Smooth muscle cell (in vitro differentiated cells): ENCODE measurements around the gene HTT-AS. TPM values are rescaled to one million over a fixed set of nuclear protein-coding genes. Genes with fewer than 3 reads are reported as not detected.

Experiments
- DNase-seq: peaks from one replicate; lab custom pipeline; 2025; ENCODE audit not compliant: unreplicated experiment; lab: John Stamatoyannopoulos, UW
- H2AFZ ChIP-seq: fragments of 200-600 bp; sonication (generic); 2 replicates; pipeline ENCODE4 v1.6.0; 2016; ENCODE audit warnings: antibody characterized with exemption, low read depth, mild to moderate bottlenecking
- H3F3A ChIP-seq: fragments of 200-600 bp; sonication (generic); 2 replicates; pipeline ENCODE4 v1.6.0; 2017; ENCODE audit warnings: antibody characterized with exemption, low read depth
- H3K27ac ChIP-seq: fragments of 200-600 bp; sonication (generic); 2 replicates; pipeline ENCODE4 v1.5.1; 2016; ENCODE audit warnings: low read depth, mild to moderate bottlenecking
- H3K27me3 ChIP-seq: fragments of 200-600 bp; sonication (generic); 2 replicates; pipeline ENCODE4 v1.6.1; 2016; ENCODE audit warnings: low read depth, mild to moderate bottlenecking
- H3K36me3 ChIP-seq: fragments of 200-600 bp; sonication (generic); 2 replicates; pipeline ENCODE4 v1.5.1; 2016; ENCODE audit warnings: low read depth
- H3K4me1 ChIP-seq: fragments of 200-600 bp; sonication (generic); 2 replicates; pipeline ENCODE4 v1.5.1; 2016; ENCODE audit warnings: low read depth
- H3K4me2 ChIP-seq: fragments of 200-600 bp; sonication (generic); 2 replicates; pipeline ENCODE4 v1.6.0; 2016; ENCODE audit warnings: mild to moderate bottlenecking
- H3K4me3 ChIP-seq: fragments of 200-600 bp; sonication (generic); 2 replicates; pipeline ENCODE4 v1.5.1; 2016; ENCODE audit warnings: mild to moderate bottlenecking
- H3K79me2 ChIP-seq: fragments of 200-600 bp; sonication (generic); 2 replicates; pipeline ENCODE4 v1.6.0; 2016; ENCODE audit warnings: low read depth, mild to moderate bottlenecking
- H3K9ac ChIP-seq: fragments of 200-600 bp; sonication (generic); 2 replicates; pipeline ENCODE4 v1.6.0; 2016; ENCODE audit warnings: low read depth
- H3K9me3 ChIP-seq: fragments of 200-600 bp; sonication (generic); replicated peaks from 2 replicates; pipeline ENCODE4 v1.5.1; 2016; ENCODE audit warnings: low read depth
- H4K20me1 ChIP-seq: fragments of 200-600 bp; sonication (generic); 2 replicates; pipeline ENCODE4 v1.6.0; 2016; ENCODE audit warnings: low read depth
- WGBS: methylation state at CpG from one replicate; pipeline ENCODE4 v1.1.7; 2016; ENCODE audit warnings: low lambda C conversion rate; 5-methylcytosine and 5-hydroxymethylcytosine counted together
- polyA plus RNA-seq: library from polyadenylated mRNA; unstranded; fragments of >200 nt; fragmentation: Nextera tagmentation; extraction: Ambion mirVana; gene quantifications from 2 replicates; pipeline ENCODE4 v1.2.1, GENCODE V29; 2016
- total RNA-seq: library from RNA; depleted of rRNA; stranded (reverse); fragments of >200 nt; gene quantifications from 2 replicates; pipeline ENCODE4 v1.2.3, GENCODE V29; 2014
- TF ChIP-seq, protein P1 (sequence below): fragments of 200-600 bp; sonication (generic); IDR thresholded peaks from 2 replicates; pipeline ENCODE4 v1.5.1; 2017; ENCODE audit warnings: borderline replicate concordance, mild to moderate bottlenecking, antibody characterized with exemption; ENCODE audit not compliant: insufficient read depth, poor library complexity, severe bottlenecking

Gene HTT-AS
- total and polyA plus RNA-seq, 2 experiments from 2014 or later, result not detected

DNA sequence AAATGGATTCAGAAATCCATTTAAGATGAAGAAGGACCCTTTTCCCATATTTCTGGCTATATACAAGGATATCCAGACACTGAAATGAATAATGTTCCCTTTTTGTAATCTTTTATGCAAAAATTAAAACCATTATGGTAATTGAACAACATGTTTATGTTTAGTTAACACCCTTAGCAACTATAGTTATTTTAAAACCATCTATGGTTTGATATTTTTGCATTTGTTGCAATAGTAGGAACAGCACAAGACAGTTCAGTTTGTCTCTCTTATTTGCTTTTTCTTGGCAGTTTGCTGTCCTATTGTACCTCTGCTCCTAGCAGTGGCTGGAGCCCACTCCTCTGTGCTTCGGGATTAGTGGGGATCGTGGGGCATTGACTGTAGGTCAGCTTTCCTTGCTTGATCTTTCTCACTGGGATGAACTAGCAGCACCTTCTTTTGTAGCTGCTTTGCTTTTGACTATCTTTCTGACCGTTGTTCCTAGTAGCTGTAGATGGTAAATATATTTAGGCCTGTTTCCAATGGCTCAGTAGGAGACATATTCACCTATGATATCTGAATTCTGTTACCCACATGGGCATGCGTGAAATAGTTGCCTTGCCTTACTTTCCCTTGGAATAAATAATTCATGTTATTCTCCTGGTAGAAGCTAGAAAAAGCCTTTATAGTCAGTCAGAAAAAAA, 12.9 kb upstream of the HTT-AS start:
- H3K79me2 ChIP-seq, result peaks cover 34% of the 10 kb centered on the region
- no peak for DNase-seq
- no peaks in the 10 kb centered on the region for H3K9me3 ChIP-seq
- H3K27me3 ChIP-seq, result no peaks in the 10 kb centered on the region
- TF ChIP-seq, protein P1, sequence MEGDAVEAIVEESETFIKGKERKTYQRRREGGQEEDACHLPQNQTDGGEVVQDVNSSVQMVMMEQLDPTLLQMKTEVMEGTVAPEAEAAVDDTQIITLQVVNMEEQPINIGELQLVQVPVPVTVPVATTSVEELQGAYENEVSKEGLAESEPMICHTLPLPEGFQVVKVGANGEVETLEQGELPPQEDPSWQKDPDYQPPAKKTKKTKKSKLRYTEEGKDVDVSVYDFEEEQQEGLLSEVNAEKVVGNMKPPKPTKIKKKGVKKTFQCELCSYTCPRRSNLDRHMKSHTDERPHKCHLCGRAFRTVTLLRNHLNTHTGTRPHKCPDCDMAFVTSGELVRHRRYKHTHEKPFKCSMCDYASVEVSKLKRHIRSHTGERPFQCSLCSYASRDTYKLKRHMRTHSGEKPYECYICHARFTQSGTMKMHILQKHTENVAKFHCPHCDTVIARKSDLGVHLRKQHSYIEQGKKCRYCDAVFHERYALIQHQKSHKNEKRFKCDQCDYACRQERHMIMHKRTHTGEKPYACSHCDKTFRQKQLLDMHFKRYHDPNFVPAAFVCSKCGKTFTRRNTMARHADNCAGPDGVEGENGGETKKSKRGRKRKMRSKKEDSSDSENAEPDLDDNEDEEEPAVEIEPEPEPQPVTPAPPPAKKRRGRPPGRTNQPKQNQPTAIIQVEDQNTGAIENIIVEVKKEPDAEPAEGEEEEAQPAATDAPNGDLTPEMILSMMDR, result no peak
- WGBS, result 97% methylated on average over 4 of the region's 4 CpGs
- no peak overlapping the region for H3K4me3 ChIP-seq
- peaks cover 11% of the 10 kb centered on the region for H3K36me3 ChIP-seq
- no peaks in the 10 kb centered on the region for H3K4me1 ChIP-seq
- no peak overlapping the region for H3K27ac ChIP-seq
- no peak overlapping the region for H3K9ac ChIP-seq
- no peak overlapping the region for H2AFZ ChIP-seq
- no peaks in the 10 kb centered on the region for H3F3A ChIP-seq
- peaks cover 92% of the 10 kb centered on the region for H4K20me1 ChIP-seq
- no peak overlapping the region for H3K4me2 ChIP-seq

DNA sequence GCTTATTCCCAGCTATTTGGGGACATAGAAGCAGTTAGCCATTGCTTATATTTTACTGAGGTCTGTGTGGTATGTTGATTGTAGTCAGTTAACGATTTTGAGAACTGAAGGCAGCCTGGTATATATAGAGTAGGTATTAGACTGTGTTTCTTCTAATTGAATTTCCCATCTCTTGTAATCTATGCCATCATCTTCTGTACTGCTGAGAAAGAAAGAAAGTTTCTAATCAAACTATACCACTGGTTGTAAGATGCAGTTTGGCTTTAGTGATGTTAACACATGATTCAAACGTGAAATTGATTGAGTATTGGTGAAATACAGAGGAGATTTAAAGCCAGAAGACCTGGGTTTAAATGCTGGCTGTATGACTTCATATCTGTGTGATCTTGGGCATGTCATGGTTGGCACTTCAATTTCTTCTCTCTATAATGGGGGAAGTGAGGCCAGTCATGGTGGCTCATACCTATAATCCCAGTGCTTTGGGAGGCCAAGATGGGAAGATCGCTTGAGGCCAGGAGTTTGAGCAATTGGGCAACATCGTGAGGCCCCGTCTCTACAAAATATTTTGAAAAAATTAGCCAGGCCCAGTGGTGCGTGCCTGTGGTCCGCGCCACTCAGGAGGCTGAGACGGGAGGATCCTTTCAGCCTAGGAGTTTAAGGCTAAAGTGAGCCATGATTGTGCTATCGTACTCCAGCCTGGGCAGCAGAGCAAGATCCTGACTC, 11.8 kb upstream of the HTT-AS start:
- Histone ChIP-seq H3K4me1 (no peaks in the 10 kb centered on the region), H3K9ac (no peak overlapping the region), H3K9me3 (no peaks in the 10 kb centered on the region), H3K4me3 (no peak overlapping the region), H3K27ac (no peak overlapping the region), H3K4me2 (no peak overlapping the region), H4K20me1 (peaks cover 94% of the 10 kb centered on the region), H3K36me3 (peaks cover 6% of the 10 kb centered on the region), H3K27me3 (no peaks in the 10 kb centered on the region), H3F3A (no peaks in the 10 kb centered on the region), H3K79me2 (peaks cover 46% of the 10 kb centered on the region), H2AFZ (no peak overlapping the region)
- DNase-seq, result no peak
- 93% methylated on average over 10 of the region's 10 CpGs for WGBS
- TF ChIP-seq, protein P1, result no peak

DNA sequence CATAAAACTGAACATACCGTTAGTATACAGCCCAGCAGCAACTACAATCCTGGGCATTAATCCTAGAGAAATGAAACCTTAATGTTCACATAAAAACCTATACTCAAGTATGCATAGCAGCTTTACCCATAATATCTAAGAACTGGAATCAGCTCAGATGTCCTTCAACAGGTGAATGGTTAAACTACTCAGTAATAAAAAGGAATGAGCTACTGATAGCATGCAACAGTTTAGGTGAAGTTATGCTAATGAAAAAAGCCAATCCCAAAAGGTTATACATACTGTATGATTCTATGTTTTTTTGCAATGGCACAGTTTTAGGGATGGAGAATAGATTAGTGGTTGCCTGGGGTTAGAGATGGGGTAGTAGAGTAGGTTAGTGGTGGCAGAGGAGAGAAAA, 9.4 kb upstream of the HTT-AS start:
- H3K4me2 ChIP-seq, result no peak overlapping the region
- H3K9me3 ChIP-seq, result no peaks in the 10 kb centered on the region
- no peak overlapping the region for H3K9ac ChIP-seq
- DNase-seq, result no peak
- WGBS, result 90% methylated on average over 1 of the region's 1 CpG
- peaks cover 5% of the 10 kb centered on the region for H3K36me3 ChIP-seq
- peaks cover 99% of the 10 kb centered on the region for H4K20me1 ChIP-seq
- H3K4me1 ChIP-seq, result no peaks in the 10 kb centered on the region
- H3F3A ChIP-seq, result no peaks in the 10 kb centered on the region
- H3K27ac ChIP-seq, result no peak overlapping the region
- TF ChIP-seq, protein P1, result no peak
- H2AFZ ChIP-seq, result no peak overlapping the region
- H3K79me2 ChIP-seq, result peaks cover 65% of the 10 kb centered on the region
- no peaks in the 10 kb centered on the region for H3K27me3 ChIP-seq
- H3K4me3 ChIP-seq, result no peak overlapping the region
